ENCODE measurements around the gene ATP6V0A1. TPM values are rescaled to one million over a fixed set of nuclear protein-coding genes. Genes with fewer than 3 reads are reported as not detected.
A peak's percentile ranks its signal among the peaks of the same experiment; 100 is the strongest.
"Not testable (repeated sequence)": the region's sequence is repeated elsewhere in the genome, so short reads cannot be mapped to it uniquely, and the experiment has no call there.

ATP6V0A1 gene
- polyA plus RNA-seq, 3 donors = 53.4 to 73.9 (median 55.7) TPM

DNA sequence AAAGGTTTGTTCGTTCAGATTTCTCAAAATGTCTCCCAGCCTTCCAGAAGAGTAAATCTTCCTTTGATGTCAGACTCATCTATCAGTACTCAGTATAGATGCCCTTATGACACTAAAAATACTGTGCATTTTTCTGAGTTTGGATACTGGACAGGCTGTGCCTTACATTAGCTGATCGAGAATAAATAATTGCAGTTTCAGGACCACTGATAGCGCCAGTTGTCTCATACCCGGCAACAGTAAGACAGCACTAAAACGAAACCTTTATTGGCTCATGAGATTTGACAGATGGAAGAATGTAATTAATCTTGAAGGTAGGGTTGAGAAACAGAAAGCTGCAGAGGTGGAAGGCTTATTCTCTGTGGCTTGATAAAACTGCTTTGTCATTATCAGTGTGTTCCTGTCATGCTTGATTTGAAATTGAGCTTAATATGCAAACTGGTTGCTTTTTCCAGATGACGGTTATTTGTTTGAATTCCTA, 1.2 kb downstream of the ATP6V0A1 start:
- peak in 2 of 11 donors; percentile 26 to 31 for DNase-seq (ENCODE audit: extremely low read depth in 1 of 11, low read depth in 9 of 11, low spot score in 4 of 11)

DNA sequence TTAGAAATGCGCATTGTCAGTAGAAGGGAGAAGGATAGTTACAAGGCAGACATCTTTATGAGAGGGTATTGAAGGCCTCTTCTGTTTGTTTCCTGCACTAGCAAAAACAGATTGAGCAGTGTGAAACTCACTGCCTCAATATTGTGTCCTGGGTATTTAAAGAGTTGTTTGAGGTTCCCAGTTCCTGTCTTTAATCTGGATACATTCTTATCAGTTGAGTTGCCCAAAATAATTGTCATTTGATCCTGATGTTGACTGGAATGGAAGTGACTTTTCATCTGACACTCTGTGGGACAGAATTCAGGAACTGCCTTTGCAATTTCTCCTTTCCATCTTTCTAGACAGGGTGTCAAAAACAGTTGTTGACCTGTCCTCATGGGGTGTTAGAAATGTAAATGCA, 1.7 kb downstream of the ATP6V0A1 start:
- no peak for DNase-seq (ENCODE audit: extremely low read depth in 1 of 11, low read depth in 9 of 11, low spot score in 4 of 11)

DNA sequence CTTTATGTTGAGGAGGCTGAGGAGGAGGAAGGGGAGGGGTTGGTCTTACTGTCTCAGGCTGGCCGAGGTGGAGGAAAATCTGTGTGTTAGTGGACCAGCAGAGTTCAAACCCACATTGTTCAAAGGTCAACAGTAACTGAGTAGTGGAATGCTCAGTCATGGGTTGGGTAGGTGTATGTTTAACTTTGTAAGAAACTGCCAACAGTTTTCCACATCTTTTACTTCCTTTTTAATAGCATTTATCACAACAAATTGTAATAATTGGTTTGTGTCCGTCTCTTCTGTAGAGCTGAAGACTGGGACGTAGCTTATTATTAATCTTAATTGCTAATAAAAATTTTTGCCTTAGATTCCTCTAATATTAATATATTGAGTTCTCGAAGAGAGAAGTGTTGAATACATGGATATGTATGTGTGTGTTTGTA, 5.3 kb downstream of the ATP6V0A1 start:
- DNase-seq (ENCODE audit: extremely low read depth in 1 of 11, low read depth in 9 of 11, low spot score in 4 of 11) = no peak

DNA sequence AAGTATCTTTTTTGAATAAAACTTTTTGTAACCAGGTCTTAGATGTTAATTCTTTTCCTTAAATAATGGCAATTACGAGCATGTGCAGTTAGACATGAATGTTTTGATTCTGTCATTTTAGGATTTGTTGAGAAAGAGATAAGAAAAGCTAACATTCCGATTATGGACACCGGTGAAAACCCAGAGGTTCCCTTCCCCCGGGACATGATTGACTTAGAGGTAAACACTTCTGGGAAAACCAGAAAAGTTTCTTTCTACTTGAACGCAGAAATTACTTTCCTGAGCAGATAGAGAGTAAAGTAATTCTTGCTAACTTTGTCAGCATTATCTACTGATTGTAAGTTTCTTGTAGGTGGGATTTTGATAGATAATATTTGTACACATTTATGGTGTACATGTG, 9.2 kb downstream of the ATP6V0A1 start:
- no peak for DNase-seq (ENCODE audit: extremely low read depth in 1 of 11, low read depth in 9 of 11, low spot score in 4 of 11)

DNA sequence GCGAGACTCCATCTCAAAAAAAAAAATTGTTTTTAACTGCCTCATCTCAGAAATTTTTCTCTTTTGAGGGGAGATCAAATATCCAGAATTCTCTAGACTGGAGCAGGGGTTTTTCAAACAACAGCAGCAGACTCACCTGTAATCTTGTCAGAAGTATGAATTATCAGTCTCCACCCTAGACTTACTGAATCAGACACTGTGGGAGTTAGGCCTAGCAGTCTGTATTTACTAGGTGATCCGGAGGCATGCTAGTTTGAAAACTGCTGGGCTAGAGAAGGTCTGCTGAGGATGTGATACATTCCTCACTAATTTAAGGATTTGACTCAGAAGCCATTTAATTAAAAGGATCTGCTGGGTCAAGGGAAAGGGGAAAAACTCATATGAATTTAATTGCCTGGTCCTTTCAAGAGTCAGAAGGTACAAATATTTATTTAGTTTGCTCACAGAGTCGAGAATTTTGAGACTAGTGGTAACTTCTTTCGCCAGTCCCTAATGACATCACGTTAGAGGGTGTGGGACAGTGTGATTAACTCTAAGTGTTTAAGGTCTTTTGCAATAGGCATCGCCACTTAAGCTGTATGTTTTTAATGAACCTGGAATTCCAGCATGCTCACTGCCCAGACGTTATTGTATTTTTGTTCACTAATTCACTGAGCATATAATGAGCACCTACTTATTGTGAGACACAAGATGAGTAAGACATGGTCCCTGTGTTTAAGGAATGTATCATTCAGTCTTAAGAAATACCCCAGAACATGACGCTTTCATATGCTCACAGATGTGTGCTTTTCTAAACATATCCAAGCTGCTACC, 14.2 kb downstream of the ATP6V0A1 start:
- no peak for DNase-seq (ENCODE audit: extremely low read depth in 1 of 11, low read depth in 9 of 11, low spot score in 4 of 11)

DNA sequence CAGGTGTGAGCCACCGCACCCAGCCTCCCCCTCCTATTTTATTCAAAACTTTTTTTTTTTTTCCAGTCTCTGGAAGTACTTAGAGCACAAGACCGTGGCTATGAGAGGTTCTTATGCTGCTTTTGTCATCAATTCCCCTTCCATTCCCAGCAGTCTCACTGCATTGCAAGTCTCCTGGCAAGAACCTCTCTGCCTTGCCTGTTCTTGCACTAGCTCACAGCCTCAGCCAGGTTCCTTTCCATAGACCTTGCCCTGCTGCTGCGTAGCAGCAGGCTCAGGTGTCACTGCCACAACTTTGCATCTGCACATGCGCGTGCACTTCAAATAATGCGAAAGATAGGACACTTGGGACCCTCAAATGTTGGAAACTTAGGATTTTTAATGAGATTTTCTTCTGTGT, 15.6 kb downstream of the ATP6V0A1 start:
- no peak for DNase-seq (ENCODE audit: extremely low read depth in 1 of 11, low read depth in 9 of 11, low spot score in 4 of 11)

DNA sequence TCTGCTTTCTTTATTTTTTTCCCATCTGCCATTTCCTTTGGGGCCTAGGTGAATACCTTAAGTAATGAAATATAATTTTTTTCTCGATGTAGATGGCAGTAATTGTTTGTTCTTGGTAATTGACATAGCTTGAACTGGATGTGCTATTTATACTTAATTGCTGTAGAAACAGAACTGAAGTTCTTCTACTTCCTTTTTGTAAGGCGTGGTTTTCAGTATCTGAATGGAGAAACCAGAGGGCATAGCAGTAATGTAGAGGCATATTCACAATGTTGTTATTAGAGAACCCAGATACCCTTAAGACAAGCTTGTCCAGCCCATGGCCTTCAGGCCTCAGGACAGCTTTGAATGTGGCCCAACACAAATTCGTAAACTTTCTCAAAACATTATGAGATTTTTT, 16.4 kb downstream of the ATP6V0A1 start:
- no peak for DNase-seq (ENCODE audit: extremely low read depth in 1 of 11, low read depth in 9 of 11, low spot score in 4 of 11)

DNA sequence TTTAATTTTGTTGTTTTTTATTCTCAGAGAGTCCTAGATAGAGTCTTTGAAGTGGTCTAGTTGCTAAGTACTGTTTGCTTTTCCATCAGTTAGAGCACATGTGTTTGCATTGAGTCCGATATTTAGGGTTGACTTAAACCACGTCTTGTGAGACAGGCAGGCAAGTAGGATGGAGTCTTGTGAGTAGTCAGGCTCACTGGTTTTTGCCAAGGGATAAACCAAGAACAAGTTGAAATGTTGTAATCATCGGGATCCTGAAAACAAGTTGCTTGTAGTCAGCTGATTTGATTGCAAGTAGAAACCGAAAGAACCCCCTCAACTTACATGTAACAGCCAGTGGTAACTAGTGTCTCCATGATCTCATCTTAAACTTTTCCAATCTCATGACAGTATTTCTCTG, 17.2 kb downstream of the ATP6V0A1 start:
- no peak for DNase-seq (ENCODE audit: extremely low read depth in 1 of 11, low read depth in 9 of 11, low spot score in 4 of 11)

DNA sequence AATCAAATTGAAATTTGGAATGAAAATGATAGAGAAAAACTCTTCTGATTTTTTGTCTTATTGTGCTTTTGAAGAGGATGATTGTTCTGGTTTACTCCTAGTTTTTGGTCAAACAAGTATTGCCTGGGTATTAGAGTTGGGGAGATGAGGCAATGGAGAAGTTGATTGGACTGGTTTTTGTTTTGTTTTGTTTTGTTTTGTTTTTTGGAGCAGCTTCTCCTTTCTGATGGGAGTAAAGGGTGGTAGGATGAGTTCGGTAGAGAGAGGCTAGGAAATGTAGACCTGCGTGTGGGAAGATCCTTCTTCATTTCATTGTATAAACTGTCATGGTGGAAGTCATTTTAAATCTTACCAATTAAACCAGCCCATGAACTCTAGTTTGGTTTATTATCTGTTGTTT, 17.7 kb downstream of the ATP6V0A1 start:
- no peak for DNase-seq (ENCODE audit: extremely low read depth in 1 of 11, low read depth in 9 of 11, low spot score in 4 of 11)

DNA sequence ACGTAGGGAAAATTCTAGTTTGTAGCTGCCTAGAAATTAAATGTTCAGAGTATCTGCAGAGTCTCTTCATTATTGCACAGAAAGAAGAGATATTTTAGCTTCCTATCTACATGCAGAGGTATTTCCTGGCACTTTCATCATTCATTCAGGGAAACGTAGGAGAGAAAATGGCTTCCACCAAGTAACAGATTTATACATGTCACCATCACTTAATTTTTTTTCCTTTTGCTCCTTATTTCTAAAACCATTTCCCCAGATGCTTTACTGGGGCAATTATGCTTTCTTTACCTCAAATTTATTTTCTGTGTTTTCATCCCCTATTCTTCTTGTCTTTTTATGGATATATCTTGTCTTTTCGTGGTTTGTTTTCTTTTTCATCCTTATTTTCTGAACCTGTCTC, 18.5 kb downstream of the ATP6V0A1 start:
- DNase-seq (ENCODE audit: extremely low read depth in 1 of 11, low read depth in 9 of 11, low spot score in 4 of 11) = no peak

DNA sequence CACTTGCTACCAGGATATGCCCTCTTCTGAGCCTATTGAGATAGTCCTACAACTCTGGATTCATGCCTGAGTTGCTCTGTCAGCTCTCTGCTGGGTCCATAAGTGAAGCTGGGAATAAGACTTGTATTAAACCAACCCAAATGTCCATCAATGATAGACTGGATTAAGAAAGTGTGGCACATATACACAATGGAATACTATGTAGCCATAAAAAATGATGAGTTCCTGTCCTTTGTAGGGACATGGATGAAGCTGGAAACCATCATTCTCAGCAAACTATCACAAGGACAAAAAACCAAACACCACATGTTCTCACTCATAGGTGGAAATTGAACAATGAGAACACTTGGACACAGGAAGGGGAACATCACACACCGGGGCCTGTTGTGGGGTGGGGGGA, 19.1 kb downstream of the ATP6V0A1 start:
- not testable (repeated sequence) for DNase-seq (ENCODE audit: extremely low read depth in 1 of 11, low read depth in 9 of 11, low spot score in 4 of 11)

DNA sequence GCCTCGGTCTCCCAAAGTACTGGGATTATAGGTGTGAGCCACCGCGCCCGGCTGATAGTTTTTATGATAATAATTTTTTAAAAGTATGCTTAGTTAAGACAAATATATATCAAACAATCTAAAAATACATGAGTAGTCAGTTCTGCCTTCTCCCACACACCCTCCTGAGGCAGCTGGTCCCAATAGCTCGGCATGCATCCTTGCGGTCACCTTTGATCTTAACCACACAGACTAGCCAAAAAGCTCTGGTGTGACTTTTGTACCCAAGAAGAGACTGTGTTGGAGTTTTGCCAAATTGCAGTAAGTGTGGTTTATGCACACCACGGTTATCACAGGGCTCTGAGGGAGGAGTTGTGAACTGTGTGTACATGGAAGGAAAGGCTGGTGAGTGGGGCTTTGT, 25.6 kb downstream of the ATP6V0A1 start:
- DNase-seq (ENCODE audit: extremely low read depth in 1 of 11, low read depth in 9 of 11, low spot score in 4 of 11) = no peak

DNA sequence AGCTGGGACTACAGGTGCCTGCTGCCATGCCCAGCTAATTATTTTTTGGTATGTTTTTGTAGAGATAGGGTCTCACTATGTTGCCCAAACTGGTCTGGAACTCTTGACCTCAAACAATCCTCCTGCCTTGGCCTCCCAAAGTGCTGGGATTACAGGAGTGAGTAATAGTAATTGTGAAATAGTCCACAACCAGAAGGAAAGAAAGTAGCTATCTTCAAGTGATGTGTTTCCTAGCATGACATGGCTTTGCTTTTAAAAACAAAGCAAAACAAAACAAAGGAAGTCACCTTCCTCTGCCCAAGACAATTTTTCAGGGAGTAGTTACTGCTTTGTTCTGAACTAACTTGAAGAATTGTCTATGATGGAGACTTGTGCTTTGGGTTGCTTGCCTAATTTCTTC, 27.0 kb downstream of the ATP6V0A1 start:
- no peak for DNase-seq (ENCODE audit: extremely low read depth in 1 of 11, low read depth in 9 of 11, low spot score in 4 of 11)

DNA sequence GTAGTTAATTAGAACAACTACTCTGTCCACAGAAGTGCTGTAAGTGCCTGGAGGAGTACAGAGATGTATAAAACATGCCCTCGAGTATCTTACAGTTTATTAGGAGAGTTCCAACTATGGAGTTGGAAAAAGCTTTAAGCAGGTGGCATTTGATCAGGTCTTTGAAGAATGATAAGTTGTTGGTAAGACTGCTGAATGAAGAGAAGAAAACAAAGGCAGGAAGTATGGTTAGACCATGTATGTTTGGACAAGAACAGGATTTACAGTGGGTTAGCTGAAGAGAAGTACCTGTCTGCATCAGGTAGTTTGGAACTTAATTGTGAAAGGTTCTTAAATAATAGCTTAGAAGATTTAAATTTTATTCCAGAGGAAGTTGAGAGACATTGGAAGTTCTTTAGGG, 29.4 kb downstream of the ATP6V0A1 start:
- no peak for DNase-seq (ENCODE audit: extremely low read depth in 1 of 11, low read depth in 9 of 11, low spot score in 4 of 11)

DNA sequence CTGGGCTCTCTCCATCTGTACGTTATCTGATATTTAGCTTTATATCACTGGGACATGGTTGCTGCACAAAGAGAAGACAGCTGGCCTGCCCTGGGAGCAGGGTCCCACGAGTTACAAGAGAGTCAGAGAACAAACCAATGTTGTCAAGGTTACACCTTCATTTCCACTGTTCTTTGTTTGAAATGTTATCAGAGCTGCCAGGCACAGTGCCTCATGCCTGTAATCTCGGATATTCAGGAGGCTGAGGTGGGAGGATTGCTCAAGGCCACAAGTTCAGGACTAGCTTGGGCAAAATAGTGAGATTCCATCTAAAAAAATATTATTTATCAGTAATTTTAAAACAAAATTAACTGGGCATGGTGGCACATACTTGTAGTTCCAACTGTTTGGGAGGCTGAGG, 34.6 kb downstream of the ATP6V0A1 start:
- peak in 5 of 11 donors; percentile 10 to 46 (median 22) for DNase-seq (ENCODE audit: extremely low read depth in 1 of 11, low read depth in 9 of 11, low spot score in 4 of 11)

DNA sequence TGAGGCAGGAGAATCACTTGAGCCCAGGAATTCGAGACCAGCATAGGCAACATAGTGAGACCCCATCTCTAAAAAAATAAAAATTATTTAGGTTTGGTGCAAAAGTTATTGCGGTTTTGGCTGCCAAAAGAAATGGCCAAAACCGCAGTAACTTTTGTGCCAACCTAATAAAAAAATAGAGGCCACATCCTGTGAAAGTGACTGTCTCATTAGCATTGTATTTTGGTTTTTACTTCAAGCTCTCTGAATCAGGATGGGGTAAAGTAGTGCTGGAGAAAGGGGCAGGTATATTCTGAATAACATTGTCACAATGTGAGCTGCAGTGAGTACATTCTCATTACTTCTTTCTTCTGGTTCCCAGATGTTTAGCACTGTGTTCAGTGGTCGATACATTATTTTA, 36.0 kb downstream of the ATP6V0A1 start:
- no peak for DNase-seq (ENCODE audit: extremely low read depth in 1 of 11, low read depth in 9 of 11, low spot score in 4 of 11)

DNA sequence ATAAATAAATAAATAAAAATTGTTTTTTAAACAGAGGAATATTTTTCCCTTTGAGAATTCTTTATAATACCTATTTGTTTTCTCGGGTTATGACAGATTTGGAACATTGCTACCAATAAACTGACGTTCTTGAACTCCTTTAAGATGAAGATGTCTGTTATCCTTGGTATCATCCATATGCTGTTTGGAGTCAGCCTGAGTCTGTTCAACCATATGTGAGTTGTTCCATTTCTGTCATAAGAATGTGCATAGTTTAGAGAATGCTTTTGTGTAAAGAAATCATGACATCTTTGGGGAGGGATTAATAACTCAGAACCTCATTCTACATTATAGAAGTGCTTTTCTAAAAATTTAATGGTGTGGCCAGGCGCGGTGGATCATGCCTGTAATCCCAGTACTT, 40.1 kb downstream of the ATP6V0A1 start:
- DNase-seq (ENCODE audit: extremely low read depth in 1 of 11, low read depth in 9 of 11, low spot score in 4 of 11) = peak in 2 of 11 donors; percentile 38 to 44

DNA sequence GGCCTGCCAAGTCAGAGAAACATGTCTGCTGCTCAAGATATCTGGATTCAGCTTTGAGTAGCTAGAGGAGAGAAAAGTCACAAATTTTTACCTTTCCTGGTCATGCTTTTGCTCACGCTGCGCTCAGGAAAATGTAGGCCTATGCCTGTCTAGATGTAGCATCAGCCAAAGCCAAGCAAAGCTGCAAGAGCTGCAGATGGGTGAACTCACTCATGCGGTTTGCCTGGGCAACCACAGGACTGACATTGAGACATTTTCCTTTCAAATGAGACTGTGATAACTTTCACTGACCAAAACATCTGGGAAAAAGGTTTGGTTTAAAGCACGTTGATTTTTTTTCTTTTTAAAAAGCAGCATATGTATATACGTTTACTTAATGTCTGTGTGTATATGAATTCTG, 43.4 kb downstream of the ATP6V0A1 start:
- no peak for DNase-seq (ENCODE audit: extremely low read depth in 1 of 11, low read depth in 9 of 11, low spot score in 4 of 11)

DNA sequence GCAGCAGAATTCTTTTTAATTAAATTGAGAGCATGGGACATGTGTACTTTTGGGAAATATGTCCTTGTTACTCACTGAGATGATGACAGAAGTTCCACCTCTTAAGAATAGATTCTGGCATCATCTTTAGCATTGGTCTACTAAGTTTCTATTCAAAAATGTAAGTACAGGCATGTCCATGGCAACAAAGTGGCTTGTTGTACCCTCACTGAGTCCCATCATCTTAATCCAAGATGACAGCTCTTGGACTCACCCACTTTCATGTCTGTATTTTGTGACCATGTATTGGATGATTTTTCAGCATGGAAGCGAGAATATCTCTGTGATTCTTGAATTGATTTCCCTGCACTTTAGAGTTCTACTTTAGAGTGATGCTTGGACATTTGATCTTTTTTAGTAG, 44.2 kb downstream of the ATP6V0A1 start:
- no peak for DNase-seq (ENCODE audit: extremely low read depth in 1 of 11, low read depth in 9 of 11, low spot score in 4 of 11)

DNA sequence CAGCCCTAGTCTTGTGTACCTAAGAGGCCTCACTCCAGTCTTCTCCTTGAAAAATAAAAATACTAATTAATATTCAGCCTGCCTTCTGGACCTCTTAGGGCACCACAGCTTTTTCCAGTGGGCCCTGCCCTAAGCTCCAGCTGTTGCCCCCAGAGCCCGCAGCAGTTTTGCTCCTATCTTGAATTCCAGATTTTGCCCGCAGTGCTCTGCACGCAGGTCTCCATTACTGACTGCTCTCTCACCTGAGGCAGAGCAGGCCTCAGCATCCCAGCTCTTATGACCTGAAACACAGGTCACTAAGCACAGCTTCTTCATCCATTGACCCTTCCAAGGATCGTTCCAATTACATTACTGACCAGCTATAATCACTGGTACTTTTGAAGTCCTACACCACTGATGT, 49.0 kb downstream of the ATP6V0A1 start:
- DNase-seq (ENCODE audit: extremely low read depth in 1 of 11, low read depth in 9 of 11, low spot score in 4 of 11) = no peak

All from renal cortex interstitium (tissue), 11 donors.